B cell (primary cell): ENCODE data around the gene ADCY10.

ENCODE experiments used
- EZH2 ChIP-seq: IDR thresholded peaks from 2 replicates; pipeline ENCODE4 v1.6.1; 2012; ENCODE audit warnings: borderline replicate concordance, low read depth, mild to moderate bottlenecking, moderate library complexity, low read length; ENCODE audit not compliant: insufficient read depth, poor library complexity, severe bottlenecking
- TF ChIP-seq, protein P1 (sequence below): fragments of 200-600 bp; IDR thresholded peaks from one replicate; pipeline ENCODE4 v1.8.0; 2022; ENCODE audit warnings: antibody characterized with exemption, mild to moderate bottlenecking

DNA sequence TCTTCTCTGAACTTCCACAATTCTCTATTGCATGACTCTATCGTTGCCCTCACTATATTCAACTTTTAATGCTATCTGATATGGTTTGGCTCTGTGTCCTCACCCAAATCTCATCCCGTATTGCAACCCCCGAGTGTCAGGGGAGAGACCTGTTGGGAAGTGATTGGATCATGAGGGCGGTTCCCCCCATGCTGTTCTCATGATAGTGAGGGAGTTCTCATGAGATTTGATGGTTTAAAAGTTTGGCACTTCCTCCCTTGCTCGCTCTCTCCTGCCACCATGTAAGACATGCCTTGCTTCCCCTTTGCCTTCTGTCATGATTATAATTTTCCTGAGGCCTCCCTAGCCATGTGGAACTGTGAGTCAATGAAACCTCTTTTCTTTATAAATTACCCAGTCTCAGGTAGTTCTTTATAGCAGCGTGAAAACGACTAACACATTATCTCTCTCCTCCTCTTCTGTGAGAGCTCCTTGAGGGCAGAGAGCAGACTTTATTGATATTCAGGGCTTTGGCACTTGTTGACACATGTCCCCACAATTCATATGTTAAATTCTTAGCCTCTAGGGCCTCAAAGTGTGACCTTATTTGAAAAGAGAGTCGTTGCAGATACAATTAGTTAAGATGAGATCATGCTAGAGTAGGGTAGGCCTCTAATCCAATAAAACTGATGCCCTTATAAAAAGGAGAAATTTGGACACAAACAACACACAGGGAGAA lies 52.1 kb downstream of the ADCY10 start:
- TF ChIP-seq EZH2 = no peak
- TF ChIP-seq, protein P1, sequence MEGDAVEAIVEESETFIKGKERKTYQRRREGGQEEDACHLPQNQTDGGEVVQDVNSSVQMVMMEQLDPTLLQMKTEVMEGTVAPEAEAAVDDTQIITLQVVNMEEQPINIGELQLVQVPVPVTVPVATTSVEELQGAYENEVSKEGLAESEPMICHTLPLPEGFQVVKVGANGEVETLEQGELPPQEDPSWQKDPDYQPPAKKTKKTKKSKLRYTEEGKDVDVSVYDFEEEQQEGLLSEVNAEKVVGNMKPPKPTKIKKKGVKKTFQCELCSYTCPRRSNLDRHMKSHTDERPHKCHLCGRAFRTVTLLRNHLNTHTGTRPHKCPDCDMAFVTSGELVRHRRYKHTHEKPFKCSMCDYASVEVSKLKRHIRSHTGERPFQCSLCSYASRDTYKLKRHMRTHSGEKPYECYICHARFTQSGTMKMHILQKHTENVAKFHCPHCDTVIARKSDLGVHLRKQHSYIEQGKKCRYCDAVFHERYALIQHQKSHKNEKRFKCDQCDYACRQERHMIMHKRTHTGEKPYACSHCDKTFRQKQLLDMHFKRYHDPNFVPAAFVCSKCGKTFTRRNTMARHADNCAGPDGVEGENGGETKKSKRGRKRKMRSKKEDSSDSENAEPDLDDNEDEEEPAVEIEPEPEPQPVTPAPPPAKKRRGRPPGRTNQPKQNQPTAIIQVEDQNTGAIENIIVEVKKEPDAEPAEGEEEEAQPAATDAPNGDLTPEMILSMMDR = no peak
